Activated effector memory CD4-positive, alpha-beta T cell treated with anti-CD3 and anti-CD28 coated beads, Interleukin-2, amount 50 U/mL, for 16 hours (primary cell): ENCODE results near the gene BMP3.
"Not testable (repeated sequence)": the region's sequence is repeated elsewhere in the genome, so short reads cannot be mapped to it uniquely, and the experiment has no call there.

Experiments
- DNase-seq: peaks from one replicate; pipeline ENCODE4 v3.0.0-alpha.2; 2020

Gene BMP3, protein sequence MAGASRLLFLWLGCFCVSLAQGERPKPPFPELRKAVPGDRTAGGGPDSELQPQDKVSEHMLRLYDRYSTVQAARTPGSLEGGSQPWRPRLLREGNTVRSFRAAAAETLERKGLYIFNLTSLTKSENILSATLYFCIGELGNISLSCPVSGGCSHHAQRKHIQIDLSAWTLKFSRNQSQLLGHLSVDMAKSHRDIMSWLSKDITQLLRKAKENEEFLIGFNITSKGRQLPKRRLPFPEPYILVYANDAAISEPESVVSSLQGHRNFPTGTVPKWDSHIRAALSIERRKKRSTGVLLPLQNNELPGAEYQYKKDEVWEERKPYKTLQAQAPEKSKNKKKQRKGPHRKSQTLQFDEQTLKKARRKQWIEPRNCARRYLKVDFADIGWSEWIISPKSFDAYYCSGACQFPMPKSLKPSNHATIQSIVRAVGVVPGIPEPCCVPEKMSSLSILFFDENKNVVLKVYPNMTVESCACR

DNA sequence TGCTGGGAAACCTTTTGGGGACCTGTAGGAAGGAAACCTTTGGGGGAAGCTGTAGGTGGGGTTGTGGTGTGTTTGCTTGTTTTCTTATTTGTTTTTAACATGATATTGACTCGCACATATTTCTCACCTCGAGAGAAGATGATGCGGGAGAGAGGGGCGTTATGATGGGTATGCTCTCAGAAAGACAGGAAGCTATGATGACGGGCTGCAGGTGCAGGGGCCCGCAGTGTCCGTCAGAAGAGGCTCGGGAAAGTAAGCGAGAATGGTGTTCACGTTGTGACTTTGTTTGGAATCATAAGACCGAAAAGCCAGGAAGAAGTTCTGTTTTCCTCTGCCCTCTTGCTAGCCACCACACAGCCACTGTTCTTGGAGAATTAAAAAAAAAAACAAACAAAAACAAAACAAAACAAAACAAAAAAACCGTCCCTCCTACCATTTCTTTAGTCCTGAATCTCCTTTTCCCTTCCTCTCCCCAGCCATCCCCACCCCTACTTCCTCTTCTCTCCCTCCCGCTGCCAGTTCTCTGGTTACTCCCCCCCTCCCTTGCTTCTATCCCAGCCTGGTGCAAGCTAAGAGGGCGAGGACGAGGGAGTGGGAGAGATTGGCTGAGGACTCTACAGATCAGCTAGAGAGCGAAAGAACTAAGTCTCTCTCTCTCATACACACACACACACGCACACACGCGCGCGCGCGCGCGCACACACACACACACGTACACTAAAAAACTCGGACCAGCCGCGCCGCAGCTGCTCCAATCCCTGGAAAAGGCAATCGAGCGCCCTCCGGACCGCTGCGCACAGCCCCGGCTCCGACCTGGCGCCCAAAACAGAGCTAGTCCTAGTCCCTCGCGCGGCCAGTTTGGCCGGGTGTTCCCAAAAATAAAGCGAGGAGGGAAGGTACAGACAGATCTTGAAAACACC lies at the start of gene BMP3:
TSS of gene BMP3 (plus strand) at position 648 of the 920 bp plus-strand sequence. CDS start 577 bp downstream, outside the sequence.
- no peak for DNase-seq

DNA sequence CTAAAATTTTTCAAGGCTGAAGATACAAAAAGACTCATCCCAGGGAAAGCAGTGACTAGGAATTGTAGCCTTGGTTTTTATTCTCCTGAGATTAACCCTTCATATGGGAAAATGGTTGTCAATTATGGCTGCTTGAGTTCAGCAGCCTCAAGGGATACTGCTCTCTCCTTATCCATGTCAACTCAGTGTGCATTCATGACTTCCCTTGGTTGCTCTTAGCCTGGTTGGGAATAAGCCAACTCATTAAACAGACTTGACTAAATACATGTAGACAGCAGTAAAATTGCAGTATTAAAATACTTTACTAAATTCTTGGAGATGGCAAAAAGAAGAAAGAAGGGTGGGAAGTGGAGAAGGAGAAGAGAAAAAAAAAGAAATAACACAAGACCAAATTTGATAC lies 44.5 kb upstream of the BMP3 start:
- DNase-seq = no peak

DNA sequence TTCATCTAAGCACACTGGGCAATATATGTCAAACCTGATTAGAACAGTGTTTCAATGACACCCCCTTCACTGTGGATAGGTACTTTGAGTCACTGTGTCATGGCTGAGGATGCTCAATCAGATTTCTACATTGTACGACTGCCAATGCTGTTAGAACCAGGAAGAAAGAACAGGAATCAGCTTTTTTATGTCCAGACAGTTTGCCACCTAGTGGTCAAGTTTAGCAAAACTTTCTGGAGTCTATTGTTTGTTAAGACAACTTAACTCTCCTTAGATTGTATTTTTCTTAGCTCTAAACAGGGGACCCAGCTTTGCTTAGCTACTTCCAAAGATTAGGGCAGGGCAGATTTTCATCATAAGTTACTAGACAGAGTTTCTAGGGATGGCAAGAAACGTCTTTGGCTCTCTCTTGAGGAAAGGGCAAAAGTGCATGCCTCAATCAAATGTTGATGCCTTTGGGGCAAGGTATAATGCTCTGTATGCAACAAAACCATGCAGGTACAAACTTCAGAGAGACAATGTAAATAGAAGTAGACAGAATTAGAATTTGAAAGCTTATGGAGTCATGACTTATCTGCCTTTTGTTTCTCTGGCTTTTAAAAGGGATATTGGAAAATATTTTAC lies 40.5 kb upstream of the BMP3 start:
- DNase-seq = no peak

DNA sequence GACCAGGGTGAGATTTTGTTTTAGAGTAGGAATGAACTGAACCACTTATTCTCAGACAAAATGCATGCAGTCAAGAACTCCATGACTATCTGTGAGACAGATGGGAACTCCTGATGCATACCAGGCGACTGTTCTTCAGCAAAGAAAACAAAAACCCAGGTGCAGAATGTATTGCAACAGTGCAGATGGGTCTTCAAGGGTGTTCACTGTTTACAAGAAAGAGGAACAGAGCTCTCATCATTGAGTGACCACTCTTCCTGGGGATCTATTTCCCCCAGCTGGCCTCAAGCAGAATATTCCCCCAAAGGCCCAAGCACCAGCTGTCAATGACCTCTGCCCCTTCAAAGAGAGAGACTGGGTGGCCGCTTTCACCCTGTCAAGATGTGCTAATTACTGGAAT lies 39.7 kb upstream of the BMP3 start:
- no peak for DNase-seq

DNA sequence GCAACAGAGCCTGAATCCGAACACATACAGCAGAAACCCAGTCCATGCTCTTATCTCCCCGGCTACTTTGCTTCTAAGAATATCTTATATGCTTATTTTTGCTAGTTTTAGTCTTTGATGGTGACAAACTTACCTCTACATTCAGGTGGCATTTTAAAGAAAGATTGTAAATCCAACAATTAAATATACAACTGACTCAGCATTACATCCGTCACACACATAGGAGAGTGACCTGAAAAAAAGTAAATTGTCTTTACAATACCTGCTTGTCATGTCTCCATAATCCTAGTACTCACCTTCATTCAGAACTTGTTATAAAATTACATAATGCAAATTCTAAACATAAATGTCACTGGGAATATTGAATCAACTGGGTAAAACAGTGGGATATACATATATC lies 30.6 kb upstream of the BMP3 start:
- no peak for DNase-seq

DNA sequence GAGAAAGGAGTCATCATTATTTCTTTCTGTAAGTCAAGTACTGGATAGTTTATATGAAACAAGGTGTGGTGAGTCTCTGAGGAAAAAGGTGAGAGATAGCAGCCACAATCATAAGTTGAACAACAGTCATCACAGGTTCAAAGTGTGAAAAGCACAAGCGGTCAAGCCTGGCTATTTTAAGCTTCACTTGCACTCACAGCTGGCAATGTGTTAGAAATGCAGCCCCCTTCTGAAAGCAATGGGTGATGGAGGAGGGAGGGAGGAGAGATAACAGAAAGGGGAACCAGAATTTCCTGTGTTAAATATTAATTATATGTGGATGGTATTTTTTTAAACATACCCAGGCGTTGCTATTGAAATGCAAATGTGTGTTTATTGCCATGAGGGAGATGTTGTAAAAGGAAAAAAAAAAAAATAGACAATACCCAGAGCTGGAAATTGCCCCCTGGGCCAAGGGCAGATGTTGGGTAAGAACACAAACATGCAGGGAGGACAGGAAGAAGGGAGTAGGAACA lies 26.9 kb upstream of the BMP3 start:
- no peak for DNase-seq

DNA sequence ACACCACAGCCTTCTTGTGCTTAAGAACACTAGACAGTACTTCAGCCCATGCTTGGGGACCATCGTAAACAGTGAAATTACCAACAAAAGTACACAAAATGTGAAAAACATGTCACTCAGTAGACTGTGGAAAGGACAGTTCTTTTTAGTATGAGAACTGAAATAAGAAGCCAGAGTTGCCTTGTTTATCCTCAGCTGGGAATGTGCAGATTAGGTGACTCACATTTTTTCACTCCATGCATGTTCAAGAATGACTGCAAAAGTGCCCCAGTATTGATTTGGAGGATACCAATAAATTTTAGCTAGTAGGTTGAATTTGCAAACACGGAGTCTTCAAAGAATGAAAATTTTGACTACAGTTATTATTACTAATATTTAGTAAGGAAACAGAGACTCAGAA lies 23.1 kb upstream of the BMP3 start:
- DNase-seq = no peak

DNA sequence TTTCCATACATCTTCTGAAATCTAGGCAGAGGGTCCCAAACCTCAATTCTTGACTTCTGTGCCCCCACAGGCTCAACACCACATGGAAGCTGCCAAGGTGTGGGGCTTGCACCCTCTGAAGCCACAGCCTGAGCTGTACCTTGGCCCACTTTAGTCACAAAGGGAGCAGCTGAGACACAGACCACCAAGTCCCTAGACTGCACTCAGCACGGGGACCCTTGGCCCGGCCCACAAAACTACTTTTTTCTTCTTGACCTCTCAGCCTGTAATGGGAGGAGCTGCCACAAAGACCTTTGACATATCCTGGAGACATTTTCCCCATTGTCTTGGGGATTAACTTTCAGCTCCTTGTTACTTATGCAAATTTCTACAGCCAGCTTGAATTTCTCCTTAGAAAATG lies 13.9 kb upstream of the BMP3 start:
- not testable (repeated sequence) for DNase-seq

DNA sequence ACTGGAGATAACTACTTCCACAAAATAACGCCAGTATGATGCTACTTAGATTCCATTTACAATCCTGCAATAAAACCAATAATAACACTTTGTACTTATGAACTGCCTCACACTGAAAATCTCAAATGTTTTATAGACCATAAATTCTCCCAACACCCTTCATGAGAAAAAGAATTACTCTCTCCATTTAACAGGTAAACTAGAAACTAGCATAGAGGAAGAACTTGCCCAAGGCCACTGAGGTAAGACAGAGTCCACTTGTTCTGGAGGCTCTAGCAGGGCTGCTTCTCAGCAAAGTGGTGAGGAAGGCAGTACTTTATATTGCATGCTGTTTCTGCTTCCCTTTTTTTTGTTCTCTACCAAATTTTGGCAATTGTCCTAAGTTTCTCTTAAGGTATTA lies 11.5 kb upstream of the BMP3 start:
- no peak for DNase-seq

DNA sequence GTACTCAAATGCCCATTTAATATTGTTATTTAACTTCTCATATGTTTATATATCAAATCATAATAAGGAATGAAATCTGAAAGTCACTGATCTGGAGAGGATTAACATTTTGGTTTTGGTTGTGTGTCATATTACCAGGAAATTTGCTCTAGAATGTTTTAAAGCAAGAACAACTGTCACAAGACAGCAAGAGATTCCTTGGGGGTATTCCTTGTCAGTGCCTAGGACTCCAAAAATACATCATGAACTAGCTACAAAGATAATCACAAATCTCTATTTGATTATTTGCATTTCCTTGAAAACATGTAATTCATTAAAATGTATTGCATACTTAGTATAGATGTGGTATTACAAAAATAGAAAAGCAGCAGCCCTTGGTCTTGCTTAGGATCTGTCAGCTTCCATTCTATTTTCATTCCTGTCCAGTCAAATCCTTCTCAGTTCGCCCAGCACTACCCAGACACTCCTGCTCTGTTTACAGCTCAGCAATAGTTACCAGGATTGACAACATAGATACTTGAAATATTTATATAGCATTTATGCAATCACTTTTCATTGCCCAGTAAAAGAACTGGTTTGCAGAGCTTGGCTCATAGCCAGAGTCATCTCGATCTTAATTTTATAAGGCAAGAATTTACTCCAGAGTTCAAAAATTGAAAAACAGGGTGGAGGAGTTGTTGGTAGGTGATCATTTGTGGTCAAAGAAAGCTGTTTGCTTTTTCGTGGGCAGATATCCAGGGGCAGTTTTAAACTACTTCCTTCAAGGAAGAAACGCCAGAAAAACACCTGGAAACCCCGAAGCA lies 9.2 kb upstream of the BMP3 start:
- no peak for DNase-seq

DNA sequence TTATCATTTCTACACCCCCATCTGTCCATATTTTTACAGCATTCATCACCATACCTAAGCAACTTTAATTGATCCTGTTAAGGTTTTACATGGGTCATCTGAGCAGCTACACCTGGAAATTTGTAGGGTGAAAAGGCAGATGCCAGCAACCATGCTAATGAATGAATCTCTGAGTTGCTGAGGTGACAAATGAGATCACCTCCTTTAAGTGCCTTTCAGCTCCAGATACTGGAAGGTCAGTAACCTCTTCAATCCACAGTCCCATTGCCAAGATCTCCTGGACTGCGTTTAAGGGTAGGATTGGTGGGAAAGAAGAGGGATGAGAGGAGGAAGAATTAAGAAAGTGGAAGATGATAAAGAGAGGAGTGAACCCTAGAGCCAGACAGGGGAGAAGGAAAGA lies 8.5 kb upstream of the BMP3 start:
- DNase-seq = no peak

DNA sequence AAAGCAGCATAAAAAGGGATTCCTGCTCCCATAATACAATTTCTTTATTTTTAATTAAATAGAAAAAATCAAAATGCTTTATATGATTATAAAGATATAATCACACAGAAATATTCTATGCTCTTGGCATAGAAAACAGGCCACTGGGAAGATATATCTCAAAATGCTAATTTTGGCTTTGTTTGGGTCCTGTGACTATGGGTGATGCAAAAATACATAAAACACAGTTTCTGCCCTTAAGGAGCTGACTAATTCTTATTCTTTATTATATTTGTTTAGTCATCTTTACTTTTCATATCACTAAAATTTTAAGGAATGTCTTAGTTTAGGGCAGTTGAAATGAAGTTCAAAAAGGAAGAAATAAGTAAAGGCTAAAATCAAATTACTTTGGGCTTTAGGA lies 7.0 kb upstream of the BMP3 start:
- no peak for DNase-seq

DNA sequence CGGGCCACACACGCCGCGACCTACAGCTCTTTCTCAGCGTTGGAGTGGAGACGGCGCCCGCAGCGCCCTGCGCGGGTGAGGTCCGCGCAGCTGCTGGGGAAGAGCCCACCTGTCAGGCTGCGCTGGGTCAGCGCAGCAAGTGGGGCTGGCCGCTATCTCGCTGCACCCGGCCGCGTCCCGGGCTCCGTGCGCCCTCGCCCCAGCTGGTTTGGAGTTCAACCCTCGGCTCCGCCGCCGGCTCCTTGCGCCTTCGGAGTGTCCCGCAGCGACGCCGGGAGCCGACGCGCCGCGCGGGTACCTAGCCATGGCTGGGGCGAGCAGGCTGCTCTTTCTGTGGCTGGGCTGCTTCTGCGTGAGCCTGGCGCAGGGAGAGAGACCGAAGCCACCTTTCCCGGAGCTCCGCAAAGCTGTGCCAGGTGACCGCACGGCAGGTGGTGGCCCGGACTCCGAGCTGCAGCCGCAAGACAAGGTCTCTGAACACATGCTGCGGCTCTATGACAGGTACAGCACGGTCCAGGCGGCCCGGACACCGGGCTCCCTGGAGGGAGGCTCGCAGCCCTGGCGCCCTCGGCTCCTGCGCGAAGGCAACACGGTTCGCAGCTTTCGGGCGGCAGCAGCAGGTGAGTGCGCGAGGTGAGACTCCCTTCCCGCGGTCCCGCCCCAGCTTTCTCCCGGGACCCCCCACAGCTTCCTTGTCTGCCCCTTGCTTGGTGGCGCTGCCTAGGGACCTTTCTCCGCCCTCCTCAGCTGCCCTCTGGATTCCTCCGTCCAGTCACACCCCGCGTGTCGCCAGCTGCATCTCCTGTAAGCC lies 678 bp downstream of the BMP3 start:
- no peak for DNase-seq

DNA sequence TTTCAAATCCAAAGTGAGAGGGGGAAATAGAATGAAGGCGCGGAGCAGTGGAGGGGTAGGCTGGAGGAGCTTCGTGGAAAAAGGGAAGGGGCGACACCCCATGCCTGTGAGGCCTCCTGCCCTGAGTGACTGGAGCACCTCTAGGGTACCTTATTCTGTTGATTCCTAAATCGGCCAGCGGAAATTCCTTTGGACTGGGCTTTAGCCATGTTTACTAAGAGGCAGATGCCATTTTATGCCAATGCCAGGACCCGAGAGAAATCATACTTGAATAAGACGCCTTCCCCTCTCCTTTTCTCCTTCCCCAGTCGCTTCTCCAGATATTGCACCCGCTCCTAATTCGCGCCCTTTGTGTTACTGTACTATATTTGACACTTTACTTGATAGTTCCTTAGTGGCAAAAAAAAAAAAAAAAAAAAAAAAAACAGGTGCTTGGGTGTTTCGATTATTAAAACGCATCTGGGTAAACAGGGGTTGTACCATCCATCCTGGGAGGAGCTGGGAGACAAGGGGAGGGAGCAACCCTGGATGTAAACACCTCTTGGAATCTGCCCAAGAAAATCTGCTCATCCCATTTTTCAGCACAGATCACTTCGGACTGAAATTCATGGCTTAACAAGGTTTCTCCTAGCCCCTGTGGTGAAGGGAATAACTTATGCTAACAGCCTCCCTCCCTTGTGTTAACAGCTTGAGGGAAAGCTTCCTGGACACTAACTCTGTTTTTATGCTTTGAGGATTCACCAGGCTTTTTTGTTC lies 1.5 kb downstream of the BMP3 start:
- DNase-seq = no peak

DNA sequence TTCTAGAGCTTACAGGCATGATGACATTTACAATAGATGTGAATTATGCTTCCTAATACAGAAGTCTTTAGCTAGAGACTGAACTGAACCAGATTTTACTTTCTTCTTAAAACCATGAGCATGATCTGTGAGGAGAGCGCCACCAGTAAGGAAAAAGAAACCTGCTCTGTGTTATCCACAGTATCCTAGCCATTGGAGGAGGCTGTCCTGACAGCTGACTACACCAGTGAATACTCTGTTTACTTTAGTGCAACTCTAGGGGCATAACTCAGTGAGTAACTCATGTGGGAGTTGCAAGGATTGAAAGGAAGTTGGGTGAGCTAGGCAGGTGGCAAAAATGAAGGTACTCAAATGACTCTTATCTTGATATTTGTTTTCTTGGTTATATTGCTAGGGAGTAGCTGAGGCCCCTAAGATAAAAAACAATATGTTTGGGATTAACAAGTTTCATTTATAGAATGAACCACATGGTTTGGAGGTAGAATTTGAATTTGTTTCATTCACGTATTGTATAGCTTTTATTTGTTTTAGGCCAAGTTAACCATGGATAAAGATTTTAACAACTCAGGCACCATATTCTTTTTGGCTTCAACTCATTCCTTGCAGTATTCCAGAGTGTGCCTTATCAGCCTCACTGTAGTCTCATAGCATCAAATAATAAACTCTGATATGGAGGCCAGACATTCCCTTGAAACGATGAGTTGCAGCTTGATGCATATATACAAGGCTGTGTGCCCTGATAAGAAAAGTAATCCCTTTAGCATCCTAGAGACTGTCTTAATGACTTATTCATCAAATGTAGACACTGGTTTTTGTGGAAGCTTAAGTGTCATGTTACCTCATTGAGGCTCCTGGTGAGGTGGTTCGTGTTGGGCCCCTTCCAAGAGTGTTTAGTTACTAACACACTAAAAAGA lies 2.5 kb downstream of the BMP3 start:
- DNase-seq = no peak

DNA sequence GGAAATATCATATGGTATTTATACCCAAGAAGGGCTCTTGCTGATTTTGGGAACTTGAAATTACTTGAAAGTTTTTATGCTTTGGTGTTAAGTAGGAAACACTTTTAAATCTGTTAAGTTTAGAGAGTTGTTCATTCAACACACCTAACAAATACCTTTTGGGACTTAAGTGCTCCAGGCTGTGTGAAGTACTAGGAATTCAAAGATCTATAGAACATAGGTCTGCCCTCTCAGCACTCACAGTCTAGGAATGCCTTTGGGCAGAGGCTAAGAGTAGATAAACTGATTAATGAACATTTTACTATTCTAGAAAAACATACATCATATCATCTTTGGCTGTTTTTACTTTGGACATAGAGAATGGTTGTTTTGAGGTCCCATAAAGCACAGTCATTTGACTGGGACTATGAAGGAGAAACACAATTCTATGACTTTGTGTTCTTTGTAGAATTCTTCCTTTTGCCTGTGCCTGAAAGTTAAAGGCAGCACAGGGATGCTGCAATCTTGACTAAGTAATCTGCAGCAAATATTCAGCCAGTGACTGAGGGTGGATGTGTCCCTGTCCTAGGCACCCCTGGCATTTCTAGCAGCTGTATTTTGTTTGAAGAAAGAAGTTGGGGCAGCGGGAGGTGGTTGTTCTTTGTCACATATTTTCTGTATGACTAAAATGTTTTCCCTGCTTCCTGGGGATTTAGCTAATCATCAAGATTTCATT lies 8.3 kb downstream of the BMP3 start:
- DNase-seq = no peak

DNA sequence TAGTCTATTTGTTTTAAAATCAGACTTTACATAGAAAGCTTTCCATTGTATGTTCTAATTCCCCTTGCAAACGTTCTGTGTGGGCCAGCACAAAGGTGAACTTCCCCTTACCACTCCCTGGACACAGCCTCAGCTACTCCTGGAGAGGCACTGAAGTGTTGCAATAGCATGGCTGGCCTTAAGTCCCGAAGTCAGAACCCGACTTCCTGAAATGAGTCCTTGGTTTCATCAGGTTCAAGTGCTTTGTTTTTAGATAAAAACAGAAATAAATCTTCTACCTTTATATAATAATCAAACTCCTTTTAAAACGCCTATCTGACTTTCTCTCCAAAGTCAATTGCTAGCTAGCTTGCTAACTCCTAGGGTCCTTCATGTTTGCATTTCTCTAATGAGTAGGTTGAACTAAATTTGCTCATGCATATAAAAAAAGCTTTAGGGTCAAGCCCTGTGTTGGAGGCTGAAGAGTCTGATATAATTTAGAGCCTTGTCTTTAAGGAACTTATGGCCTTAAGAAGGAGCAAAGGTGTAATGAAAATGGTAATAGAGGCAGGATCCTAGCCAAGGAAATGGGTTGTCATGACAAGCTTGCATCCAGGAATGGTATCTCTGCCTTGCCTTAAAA lies 9.0 kb downstream of the BMP3 start:
- DNase-seq = no peak

DNA sequence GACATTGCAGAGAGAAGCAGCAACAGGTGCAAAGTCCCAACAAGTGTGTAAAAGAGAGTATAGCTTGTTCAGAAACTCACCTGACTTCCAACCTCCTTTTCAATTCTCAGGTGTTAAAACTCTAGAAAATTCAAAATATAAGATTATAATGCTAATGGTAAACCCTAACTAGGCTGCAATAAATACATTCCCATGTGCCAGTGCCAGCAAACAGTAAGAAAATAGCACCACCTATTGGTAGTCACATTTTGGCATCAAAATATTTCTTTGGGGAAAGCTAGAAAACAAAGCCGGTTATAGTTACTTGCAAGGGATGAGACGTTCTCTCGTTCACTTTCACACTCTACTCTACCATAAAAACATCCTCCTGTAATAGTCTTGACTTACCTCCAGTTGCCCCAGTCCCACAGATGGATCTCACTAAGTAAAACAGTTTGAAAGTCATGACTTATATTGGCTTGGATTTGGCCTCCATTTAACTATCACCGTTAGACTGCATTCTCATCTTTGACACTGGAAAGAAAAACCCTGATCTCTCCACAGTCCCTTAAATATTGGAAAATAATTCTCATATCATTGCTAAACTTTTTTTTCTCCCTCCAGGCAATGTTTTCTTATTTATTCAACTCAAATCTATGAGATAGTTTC lies 9.6 kb downstream of the BMP3 start:
- DNase-seq = no peak
